ENCODE results near the gene WFDC13.
"Not testable (repeated sequence)": the region's sequence is repeated elsewhere in the genome, so short reads cannot be mapped to it uniquely, and the experiment has no call there.

Gene WFDC13

DNA sequence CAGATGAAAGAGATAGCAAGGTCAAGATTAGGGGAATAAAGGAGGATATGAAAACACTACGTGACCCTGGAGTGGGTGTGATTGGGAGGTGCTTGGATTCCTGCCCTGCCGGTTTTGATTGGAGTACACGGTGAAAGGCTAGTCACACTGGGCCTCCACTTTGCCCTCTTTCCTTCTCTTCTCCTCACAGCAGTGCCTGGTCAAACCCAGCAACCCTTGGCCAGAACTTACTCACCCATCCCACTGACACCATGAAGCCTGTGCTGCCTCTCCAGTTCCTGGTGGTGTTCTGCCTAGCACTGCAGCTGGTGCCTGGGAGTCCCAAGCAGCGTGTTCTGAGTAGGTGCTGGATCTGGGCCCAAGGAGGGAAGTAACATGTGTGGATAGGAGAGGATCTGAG is at the start of gene WFDC13:
Gene WFDC13, plus strand, starts transcription at position 166 of the 400 bp plus-strand sequence. Its CDS starts 86 bp downstream, at position 252.
- no peak for DNase-seq

GRCh38 chr20:45657038-45657437 is 44.8 kb upstream of the WFDC13 start:
- DNase-seq, result not testable (repeated sequence)

DNA sequence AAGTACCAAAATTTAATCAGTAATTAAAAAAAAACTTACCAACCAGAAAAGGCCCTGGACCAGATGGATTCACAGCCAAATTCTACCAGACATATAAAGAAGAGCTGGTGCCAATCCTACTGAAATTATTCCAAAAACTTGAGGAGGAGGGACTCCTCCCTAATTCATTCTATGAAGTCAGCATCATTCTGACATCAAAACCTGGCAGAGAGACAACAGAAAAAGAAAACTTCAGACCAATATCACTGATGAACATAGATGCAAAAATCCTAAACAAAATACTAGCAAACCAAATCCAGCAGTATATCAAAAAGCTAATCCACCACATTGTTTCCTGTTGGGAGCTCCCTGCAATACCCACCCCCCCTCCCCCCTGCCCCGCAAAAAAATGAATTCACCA is 31.7 kb upstream of the WFDC13 start, which contains the start of gene WFDC11:
Gene WFDC11, minus strand, starts transcription at position 101 of the 400 bp plus-strand sequence. CDS start 19,639 bp downstream, outside the sequence.
- DNase-seq, result no peak

DNA sequence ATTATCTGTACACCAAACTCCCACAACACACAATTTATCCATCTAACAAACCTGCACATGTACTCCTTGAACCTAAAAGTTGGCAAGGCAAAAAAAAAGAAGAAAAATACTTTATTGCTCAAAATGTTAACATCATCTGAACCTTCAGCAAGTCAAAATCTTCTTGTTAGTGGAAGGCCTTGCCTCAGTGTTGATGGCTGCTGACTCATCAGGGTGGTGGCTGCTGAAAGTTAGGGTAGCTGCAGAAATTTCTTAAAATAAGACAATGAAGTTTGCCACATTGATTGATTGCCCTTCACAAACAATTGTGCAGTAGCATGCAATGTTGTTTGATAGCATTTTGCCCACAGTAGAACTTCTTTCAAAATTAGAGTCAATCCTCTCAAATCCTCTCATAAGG is 29.1 kb upstream of the WFDC13 start:
- no peak for DNase-seq

DNA sequence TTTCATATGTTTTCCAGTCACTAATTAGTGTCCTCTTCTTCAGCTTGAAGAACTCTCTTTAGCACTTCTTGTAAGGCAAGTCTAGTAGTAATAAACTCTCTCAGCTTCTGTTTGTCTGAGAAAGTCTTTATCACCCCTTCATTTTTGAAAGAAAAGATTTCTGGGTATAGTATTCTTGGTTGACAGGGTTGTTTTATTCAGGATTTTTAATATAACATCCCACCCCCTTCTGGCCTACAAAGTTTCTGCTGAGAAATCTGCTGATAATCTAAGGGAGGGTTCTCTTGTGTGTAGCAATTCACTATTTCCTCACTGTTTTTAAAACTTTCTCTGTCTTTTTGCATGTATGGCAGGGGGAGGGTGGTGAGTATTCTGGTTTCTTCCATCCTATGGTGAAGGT is 22.2 kb upstream of the WFDC13 start:
- no peak for DNase-seq

DNA sequence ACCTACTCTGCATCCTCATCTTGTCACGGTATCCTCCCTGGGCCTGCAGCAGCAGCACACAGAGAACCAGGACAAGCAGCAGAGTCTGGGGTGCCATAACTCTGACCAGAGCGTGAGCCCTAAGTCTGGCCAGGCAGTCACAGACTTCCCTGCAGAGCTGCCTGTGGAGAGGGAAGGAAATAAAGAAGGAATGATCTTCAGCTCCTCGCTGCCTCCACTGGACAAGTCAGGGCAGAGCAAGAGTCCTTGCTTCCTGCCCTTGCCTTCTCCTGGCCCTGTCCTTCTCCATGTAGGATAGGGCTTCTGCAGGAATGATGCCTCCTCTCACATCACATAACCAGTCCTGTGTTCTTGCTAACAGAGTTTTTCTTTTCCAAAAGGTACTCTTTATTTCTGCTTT is 15.9 kb upstream of the WFDC13 start:
- no peak for DNase-seq

DNA sequence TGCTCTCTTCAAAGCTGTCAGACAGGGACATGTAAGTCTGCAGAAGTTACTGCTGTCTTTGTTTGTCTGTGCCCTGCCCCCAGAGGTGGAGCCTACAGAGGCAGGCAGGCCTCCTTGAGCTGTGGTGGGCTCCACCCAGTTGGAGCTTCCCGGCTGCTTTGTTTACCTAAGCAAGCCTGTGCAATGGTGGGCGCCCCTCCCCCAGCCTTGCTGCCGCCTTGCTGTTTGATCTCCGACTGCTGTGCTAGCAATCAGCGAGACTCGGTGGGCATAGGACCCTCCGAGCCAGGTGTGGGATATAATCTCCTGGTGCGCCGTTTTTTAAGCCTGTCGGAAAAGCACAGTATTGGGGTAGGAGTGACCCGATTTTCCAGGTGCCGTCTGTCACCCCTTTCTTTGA is 8.5 kb upstream of the WFDC13 start:
- not testable (repeated sequence) for DNase-seq

DNA sequence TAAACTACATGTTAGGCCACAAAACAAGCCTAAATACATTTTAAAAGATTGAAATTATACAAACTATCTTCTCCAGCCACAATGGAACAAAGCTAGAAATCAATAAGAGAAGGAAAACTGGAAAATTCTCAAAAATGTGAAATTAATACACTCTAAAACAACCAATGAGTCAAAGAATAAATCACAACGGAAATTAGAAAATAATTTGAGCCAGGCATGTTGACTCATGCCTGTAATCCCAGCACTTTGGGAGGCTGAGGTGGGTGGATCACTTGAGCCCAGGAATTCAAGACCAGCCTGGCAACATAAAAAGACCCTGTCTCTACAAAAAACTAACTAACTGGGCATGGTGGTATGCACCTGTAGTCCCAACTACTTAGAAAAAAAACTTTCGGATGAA is 6.3 kb upstream of the WFDC13 start:
- no peak for DNase-seq

DNA sequence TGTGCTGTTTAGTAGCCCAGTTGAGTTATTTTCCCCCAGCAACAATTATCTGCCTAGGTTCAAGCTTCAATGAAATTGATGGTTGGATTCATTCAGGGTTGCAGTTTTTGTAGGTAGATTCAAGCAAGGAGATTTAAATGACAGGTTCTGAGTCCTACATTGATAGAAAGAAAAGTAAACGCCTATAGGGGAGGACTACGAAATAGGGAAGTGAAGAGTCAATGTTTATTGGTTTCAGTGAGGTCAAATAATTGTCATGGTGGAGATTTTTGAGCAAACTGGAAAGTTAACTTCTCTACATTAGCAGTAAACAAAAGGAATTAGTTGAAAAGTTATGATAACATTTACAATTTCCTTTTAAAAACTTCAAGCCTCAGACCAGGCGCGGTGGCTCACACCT is 734 bp upstream of the WFDC13 start:
- DNase-seq, result no peak

- DNase-seq, result no peak
These were observed 3.3 kb downstream of the WFDC13 start, which contains the start of gene WFDC10B for GRCh38 chr20:45704969-45705637. TSS of gene WFDC10B (minus strand) at chr20:45705019. CDS start at chr20:45685992, 19,027 bp downstream.

- not testable (repeated sequence) for DNase-seq
These were observed 14.4 kb downstream of the WFDC13 start for GRCh38 chr20:45716141-45716688.

- DNase-seq, result no peak
These were observed 20.2 kb downstream of the WFDC13 start, which contains the start of gene SPINT4 for GRCh38 chr20:45722047-45722446. TSS of gene SPINT4 (plus strand) at chr20:45722347. CDS start at chr20:45722368, 21 bp downstream.

DNA sequence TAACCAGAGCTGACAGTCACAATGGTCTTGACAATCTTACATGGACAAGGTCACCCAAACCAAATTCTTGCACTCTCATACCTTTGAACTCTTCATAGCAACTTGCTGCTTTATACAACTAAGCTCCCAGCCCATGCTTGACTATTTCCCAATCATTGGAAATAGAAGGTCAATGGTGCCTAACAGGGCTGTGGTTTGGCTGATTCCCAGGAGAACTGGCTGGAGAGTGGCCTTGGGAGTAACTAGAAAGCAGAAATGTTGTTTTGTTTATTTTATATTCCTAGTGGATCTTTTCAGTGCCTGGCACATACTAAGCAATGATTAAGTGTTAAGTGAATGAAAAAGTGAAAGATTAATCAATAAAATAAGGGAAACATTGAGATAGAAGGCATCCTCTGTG is 23.3 kb downstream of the WFDC13 start:
- DNase-seq, result no peak

- DNase-seq, result peak; percentile 74
These were observed 25.2 kb downstream of the WFDC13 start for GRCh38 chr20:45727044-45727443.

GRCh38 chr20:45732199-45732598 is 30.4 kb downstream of the WFDC13 start:
- DNase-seq, result no peak

GRCh38 chr20:45735552-45735951 is 33.7 kb downstream of the WFDC13 start:
- no peak for DNase-seq

DNA sequence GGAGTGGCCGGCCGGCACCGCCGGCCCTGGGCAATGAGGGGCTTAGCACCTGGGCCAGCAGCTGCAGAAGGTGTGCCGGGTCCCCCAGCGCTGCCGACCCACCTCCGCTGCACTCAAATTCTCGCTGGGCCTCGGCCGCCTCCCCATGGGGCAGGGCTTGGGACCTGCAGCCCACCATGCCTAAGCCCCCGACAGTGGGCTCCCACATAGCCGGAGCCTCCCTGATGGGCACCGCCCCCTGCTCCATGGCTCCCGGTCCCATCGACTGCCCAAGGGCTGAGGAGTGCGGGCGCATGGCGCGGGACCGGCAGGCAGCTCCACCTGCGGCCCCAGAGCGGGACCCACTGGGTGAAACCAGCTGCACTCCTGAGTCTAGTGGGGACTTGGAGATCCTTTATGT is 34.1 kb downstream of the WFDC13 start:
- no peak for DNase-seq

DNA sequence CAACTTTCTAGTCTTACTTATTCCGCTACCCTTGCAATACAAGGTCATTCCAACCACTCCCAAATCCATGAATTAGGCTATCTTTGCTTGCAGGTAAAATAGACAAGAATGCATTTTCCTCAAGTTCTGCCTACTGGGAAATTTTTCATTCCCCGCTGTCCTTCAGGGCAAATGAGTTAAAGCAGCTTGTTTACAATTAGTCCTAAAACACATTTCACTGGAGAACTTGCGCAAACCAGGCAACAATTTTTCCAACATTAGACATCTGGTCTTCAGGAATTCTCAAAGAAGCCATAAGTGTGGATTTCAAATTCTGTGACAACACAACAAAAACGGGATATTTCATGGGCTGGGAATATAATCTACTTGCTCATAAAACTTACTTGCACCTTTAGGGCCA is 40.8 kb downstream of the WFDC13 start:
- DNase-seq, result no peak

GRCh38 chr20:45745015-45745414 is 43.2 kb downstream of the WFDC13 start:
- no peak for DNase-seq

- no peak for DNase-seq
These were observed 49.9 kb downstream of the WFDC13 start for GRCh38 chr20:45751721-45752120.

GRCh38 chr20:45752746-45753145 is 50.9 kb downstream of the WFDC13 start:
- DNase-seq, result peak; percentile 60

GRCh38 chr20:45758096-45758495 is 56.3 kb downstream of the WFDC13 start:
- DNase-seq, result no peak

All from activated CD4-positive, alpha-beta T cell treated with anti-CD3 and anti-CD28 coated beads, Interleukin-10, Interleukin-2, amounts not matched to agents 100 ng/mL and 50 ng/mL, durations not matched to agents 16 hours and 8 hours (primary cell).